Measurements from ENCODE around the gene SF3B5.

DNA sequence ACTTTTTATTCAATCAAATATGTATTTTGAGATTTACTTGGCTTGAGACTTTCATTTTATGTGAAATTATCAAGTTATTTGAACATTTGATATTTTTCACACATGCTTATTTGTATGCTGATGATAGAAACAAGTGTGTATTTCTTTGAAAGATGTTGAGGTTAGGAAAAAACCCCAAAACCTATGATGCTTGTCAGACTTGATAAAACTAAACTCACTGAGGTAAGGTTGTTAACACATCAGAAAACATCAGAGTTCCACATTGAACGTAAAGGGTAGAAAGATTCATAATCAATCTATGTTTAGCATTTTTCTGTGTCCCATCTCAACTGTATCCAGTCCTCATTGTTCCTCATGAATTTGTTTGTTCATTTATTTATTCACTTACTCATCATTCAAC, 12.2 kb downstream of the SF3B5 start:
- no peak for TF ChIP-seq POLR2A (IDR thresholded peaks at IDR 0.05; ENCODE audit: low read depth, low read length)
- no peak for TF ChIP-seq POLR2AphosphoS5 (IDR thresholded peaks at IDR 0.05; ENCODE audit: low read depth, low read length)
- TF ChIP-seq TAF1 (IDR thresholded peaks at IDR 0.05; ENCODE audit: borderline replicate concordance, low read depth, low read length) = no peak

Measured in GM12892 (cell line).